Colonic mucosa (tissue), 4 donors: Measurements from ENCODE around the gene PTGER2. TPM values are rescaled to one million over a fixed set of nuclear protein-coding genes. Genes with fewer than 3 reads are reported as not detected.

Source experiments
- DNase-seq: peaks from one replicate; pipeline ENCODE4 v3.0.0-alpha.2; 2020
- H3K27ac ChIP-seq: fragments of 200-600 bp; one replicate; pipeline ENCODE4 v1.8.0; 2021
- H3K27me3 ChIP-seq: fragments of 200-600 bp; one replicate; pipeline ENCODE4 v1.8.0; 2021
- H3K36me3 ChIP-seq: fragments of 200-600 bp; one replicate; pipeline ENCODE4 v1.8.0; 2021
- H3K4me1 ChIP-seq: fragments of 200-600 bp; one replicate; pipeline ENCODE4 v1.8.0; 2021; ENCODE audit warnings: mild to moderate bottlenecking
- H3K4me3 ChIP-seq: fragments of 200-600 bp; one replicate; pipeline ENCODE4 v1.8.0; 2021
- H3K9ac ChIP-seq, 2 donors: one replicate each; pipeline ENCODE4 v1.7.0; 2013; ENCODE audit warnings: control low read depth in 2 of 2, low read depth in 2 of 2, low read length in 2 of 2
- H3K9me3 ChIP-seq: fragments of 200-600 bp; one replicate; pipeline ENCODE4 v1.8.0; 2021
- CTCF ChIP-seq: fragments of 200-600 bp; IDR thresholded peaks from one replicate; pipeline ENCODE4 v1.8.0; 2022; ENCODE audit warnings: antibody characterized with exemption, mild to moderate bottlenecking
- intact Hi-C: fragments of 100-400 bp; cut with DNase I; formaldehyde crosslinking; loops from one replicate; pipeline ENCODE4 v1.14.1; 2022
- total RNA-seq, 2 donors: library from RNA; stranded (reverse); fragmentation: NEBNext Ultra II Directional in 1 of 2; extraction: Animal tissue kit (Norgen Biotek cat#: 25700) in 1 of 2; gene quantifications; one replicate each; pipeline ENCODE4 v1.2.1, GENCODE V29; 2021
- donor health status: healthy.
- donor health status: DM: no; HTN: no; CAD: no.
- donor health status: DM: no; HTN: no; CAD: no.

PTGER2 gene
- total RNA-seq: 1 to 10 TPM; 4.3 to 6.6 TPM

- H3K4me1 ChIP-seq: no peaks in the 10 kb centered on the region
- peak within 1 kb of the TSS; percentile 88 to 89 for H3K9ac ChIP-seq
- TF ChIP-seq CTCF: no peak
- H3K4me3 ChIP-seq: peak within 1 kb of the TSS; percentile 45
- intact Hi-C loops: no loop called here
- DNase-seq: peak; percentile 88
- no peaks in the 10 kb centered on the region for H3K9me3 ChIP-seq
- H3K27ac ChIP-seq: peak within 1 kb of the TSS; percentile 71
- H3K27me3 ChIP-seq: no peaks in the 10 kb centered on the region
- no peaks in the 10 kb centered on the region for H3K36me3 ChIP-seq
These were observed at the start of gene PTGER2 for GRCh38 chr14:52313903-52314594. PTGER2 (plus strand) TSS chr14:52314312; CDS start chr14:52314549, 237 bp downstream.

DNA sequence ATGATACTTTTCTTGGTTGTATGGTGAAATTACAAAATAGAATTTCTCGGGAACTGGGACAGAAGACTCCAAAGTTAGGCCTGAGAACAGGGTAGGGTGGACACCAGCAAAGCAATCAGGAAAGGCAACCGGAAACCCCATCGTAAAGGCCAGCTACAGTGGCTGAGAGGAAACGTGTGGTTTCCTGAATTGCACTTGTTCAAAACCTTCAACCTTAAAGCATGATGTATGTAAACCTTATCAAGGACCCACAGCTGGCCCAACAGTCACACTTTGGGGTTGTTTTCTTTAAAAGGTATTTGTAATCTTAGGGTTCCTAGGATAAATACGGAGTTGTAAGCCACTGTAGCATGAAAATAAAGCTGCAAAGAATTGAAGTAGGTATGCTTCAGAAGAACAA, 48.9 kb upstream of the PTGER2 start:
- no peak overlapping the region for H3K27ac ChIP-seq
- no peak overlapping the region for H3K4me3 ChIP-seq
- H3K36me3 ChIP-seq: no peaks in the 10 kb centered on the region
- intact Hi-C loops: no loop called here
- no peak for TF ChIP-seq CTCF
- DNase-seq: no peak
- H3K9me3 ChIP-seq: no peaks in the 10 kb centered on the region
- no peaks in the 10 kb centered on the region for H3K4me1 ChIP-seq
- no peak overlapping the region for H3K9ac ChIP-seq
- peaks cover 8% of the 10 kb centered on the region for H3K27me3 ChIP-seq

- no peaks in the 10 kb centered on the region for H3K4me1 ChIP-seq
- H3K27ac ChIP-seq: no peak overlapping the region
- H3K4me3 ChIP-seq: no peak overlapping the region
- intact Hi-C loops: no loop called here
- DNase-seq: no peak
- no peaks in the 10 kb centered on the region for H3K9me3 ChIP-seq
- no peak overlapping the region for H3K9ac ChIP-seq
- H3K36me3 ChIP-seq: no peaks in the 10 kb centered on the region
- peaks cover 8% of the 10 kb centered on the region for H3K27me3 ChIP-seq
- no peak for TF ChIP-seq CTCF
These were observed 47.9 kb upstream of the PTGER2 start for GRCh38 chr14:52266179-52266578.

DNA sequence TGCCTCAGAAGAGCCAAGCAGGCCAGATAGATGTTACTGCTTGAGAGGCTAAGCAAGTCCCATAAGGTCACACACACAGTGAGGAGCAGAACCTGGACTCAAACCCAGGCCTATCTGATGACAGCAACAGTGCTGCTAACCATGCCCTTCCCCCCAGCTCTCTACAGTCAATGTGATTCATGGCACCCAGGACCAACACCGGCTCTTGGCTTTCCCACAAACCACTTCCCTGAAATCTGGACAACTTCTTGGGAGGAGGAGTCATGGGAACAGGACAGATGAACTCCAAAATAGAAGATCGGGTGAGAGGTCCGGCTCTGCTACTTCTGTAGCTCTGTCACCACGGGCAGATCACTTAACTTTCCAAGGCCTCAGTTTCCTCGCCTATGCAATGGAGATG, 47.3 kb upstream of the PTGER2 start:
- TF ChIP-seq CTCF: no peak
- Histone ChIP-seq H3K4me3 (no peak overlapping the region), H3K27me3 (peaks cover 8% of the 10 kb centered on the region), H3K9me3 (no peaks in the 10 kb centered on the region), H3K9ac (peak overlapping the region in 1 of 2 donors; percentile 72), H3K27ac (no peak overlapping the region), H3K4me1 (no peaks in the 10 kb centered on the region), H3K36me3 (no peaks in the 10 kb centered on the region)
- peak; percentile 24 for DNase-seq
- intact Hi-C loops: no loop called here

DNA sequence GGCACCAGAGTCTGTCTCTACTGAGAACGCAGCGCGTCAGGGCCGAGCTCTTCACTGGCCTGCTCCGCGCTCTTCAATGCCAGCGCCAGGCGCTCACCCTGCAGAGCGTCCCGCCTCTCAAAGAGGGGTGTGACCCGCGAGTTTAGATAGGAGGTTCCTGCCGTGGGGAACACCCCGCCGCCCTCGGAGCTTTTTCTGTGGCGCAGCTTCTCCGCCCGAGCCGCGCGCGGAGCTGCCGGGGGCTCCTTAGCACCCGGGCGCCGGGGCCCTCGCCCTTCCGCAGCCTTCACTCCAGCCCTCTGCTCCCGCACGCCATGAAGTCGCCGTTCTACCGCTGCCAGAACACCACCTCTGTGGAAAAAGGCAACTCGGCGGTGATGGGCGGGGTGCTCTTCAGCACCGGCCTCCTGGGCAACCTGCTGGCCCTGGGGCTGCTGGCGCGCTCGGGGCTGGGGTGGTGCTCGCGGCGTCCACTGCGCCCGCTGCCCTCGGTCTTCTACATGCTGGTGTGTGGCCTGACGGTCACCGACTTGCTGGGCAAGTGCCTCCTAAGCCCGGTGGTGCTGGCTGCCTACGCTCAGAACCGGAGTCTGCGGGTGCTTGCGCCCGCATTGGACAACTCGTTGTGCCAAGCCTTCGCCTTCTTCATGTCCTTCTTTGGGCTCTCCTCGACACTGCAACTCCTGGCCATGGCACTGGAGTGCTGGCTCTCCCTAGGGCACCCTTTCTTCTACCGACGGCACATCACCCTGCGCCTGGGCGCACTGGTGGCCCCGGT, 46.4 kb upstream of the PTGER2 start, which contains the start of gene PTGDR:
PTGDR (plus strand) TSS at position 198 of the 778 bp plus-strand sequence; CDS start at position 315, 117 bp downstream.
- H3K27ac ChIP-seq: peak within 1 kb of the TSS; percentile 43
- H3K9ac ChIP-seq: peak within 1 kb of the TSS; percentile 51 to 72
- H3K36me3 ChIP-seq: no peaks in the 10 kb centered on the region
- no peaks in the 10 kb centered on the region for H3K4me1 ChIP-seq
- TF ChIP-seq CTCF: no peak
- intact Hi-C loops: no loop called here
- peak within 1 kb of the TSS; percentile 64 for H3K4me3 ChIP-seq
- H3K9me3 ChIP-seq: no peaks in the 10 kb centered on the region
- peaks cover 8% of the 10 kb centered on the region for H3K27me3 ChIP-seq
- DNase-seq: peak; percentile 86
